HepG2 (cell line): Measurements from ENCODE around the gene OSCP1. TPM values are rescaled to one million over a fixed set of nuclear protein-coding genes. Genes with fewer than 3 reads are reported as not detected.

Experiments
- ATAC-seq: fragments of 200-7000 bp; cut with Tn5 transposase; 3 replicates; pipeline ENCODE4 v1.9.1; 2020; ENCODE audit warnings: mild to moderate bottlenecking, moderate library complexity
- BruUV-seq: library from RNA; stranded (reverse); fragments of 400-500 nt; replicated peaks from 2 replicates; lab custom pipeline; 2021; lab: Mats Ljungman, UMichigan
- CTCF ChIA-PET: fragments of 300-600 bp; formaldehyde crosslinking; extraction: SDS; loops from one replicate; lab custom pipeline; 2021; ENCODE audit warnings: low total read pairs, inconsistent platforms, low intra/inter-chr PET ratio; lab: Yijun Ruan, JAX
- POLR2A ChIA-PET: fragments of 350-600 bp; sonication (Branson Sonifier 250); formaldehyde crosslinking; loops from one replicate; lab custom pipeline; 2020; ENCODE audit warnings: antibody characterized with exemption, inconsistent platforms; lab: Yijun Ruan, JAX
- DNase-seq: peaks from one replicate; pipeline ENCODE4 v3.0.0-alpha.2; 2015; ENCODE audit warnings: low spot score
- FAIRE-seq: peaks from 3 replicates; lab custom pipeline; 2011; peaks lifted over from hg19 to GRCh38; lab: Jason Lieb, UNC
- H2AFZ ChIP-seq: one replicate; pipeline ENCODE4 v1.6.1; 2011; ENCODE audit warnings: low read length, inconsistent platforms
- H3K27ac ChIP-seq: fragments of 300-600 bp; 3 replicates; pipeline ENCODE4 v1.8.0; 2011; ENCODE audit warnings: mixed run types, mild to moderate bottlenecking, mixed read lengths, low read length, inconsistent platforms; ENCODE audit not compliant: insufficient read depth; ENCODE audit errors: extremely low read length
- H3K27me3 ChIP-seq, 2 experiments: fragments of 200-600 bp in 1 of 2; 2 replicates in 1 of 2; 3 replicates in 1 of 2; pipeline versions ENCODE4 v1.6.0 to v1.8.0; 2011; ENCODE audit warnings: low read length in 2 of 2, mild to moderate bottlenecking in 2 of 2, moderate library complexity in 2 of 2, inconsistent platforms in 1 of 2; ENCODE audit not compliant: insufficient read depth in 2 of 2, control insufficient read depth in 1 of 2
- H3K36me3 ChIP-seq, 2 experiments: fragments of 200-600 bp in 1 of 2; replicated peaks in 1 of 2; 2 replicates in 1 of 2; 3 replicates in 1 of 2; pipeline versions ENCODE4 v1.5.1 to v1.8.0; 2011; ENCODE audit warnings: low read length in 2 of 2, inconsistent platforms in 1 of 2; ENCODE audit not compliant: insufficient read depth in 2 of 2, control insufficient read depth in 1 of 2
- H3K4me1 ChIP-seq: 2 replicates; pipeline ENCODE4 v1.5.1; 2012; ENCODE audit warnings: low read length, inconsistent platforms; ENCODE audit not compliant: insufficient read depth
- H3K4me2 ChIP-seq: 2 replicates; pipeline ENCODE4 v1.6.0; 2011; ENCODE audit warnings: low read depth, low read length, inconsistent platforms
- H3K4me3 ChIP-seq, 3 experiments: fragments of 200-600 bp in 1 of 3; sonication (generic), shearing (Covaris generic) in 1 of 3; replicated peaks in 1 of 3; 2 replicates each; pipeline ENCODE4 v1.5.1; 2011 to 2016; ENCODE audit warnings: low read length in 3 of 3, inconsistent platforms in 2 of 3, low read depth in 2 of 3, mild to moderate bottlenecking in 2 of 3, control low read depth in 1 of 3, mixed read lengths in 1 of 3; ENCODE audit not compliant: insufficient read depth in 1 of 3
- H3K79me2 ChIP-seq: one replicate; pipeline ENCODE4 v1.6.1; 2011; ENCODE audit warnings: low read length, inconsistent platforms; ENCODE audit not compliant: insufficient read depth
- H3K9ac ChIP-seq: 2 replicates; pipeline ENCODE4 v1.6.0; 2011; ENCODE audit warnings: mild to moderate bottlenecking, low read depth, low read length, inconsistent platforms; ENCODE audit not compliant: insufficient read depth
- H3K9me3 ChIP-seq: 2 replicates; pipeline ENCODE4 v1.5.1; 2012; ENCODE audit warnings: mild to moderate bottlenecking, low read length
- H4K20me1 ChIP-seq: 2 replicates; pipeline ENCODE4 v1.6.0; 2011; ENCODE audit warnings: inconsistent platforms, mild to moderate bottlenecking, low read length, moderate library complexity; ENCODE audit not compliant: insufficient read depth
- GRHL1 ChIP-seq: sonication (generic); formaldehyde crosslinking; conservative IDR thresholded peaks from 2 replicates; pipeline ENCODE4 v1.8.0; 2022; ENCODE audit warnings: missing genetic modification reagents
- NR2F6 ChIP-seq, 2 experiments: IDR thresholded peaks; 2 replicates each; pipeline ENCODE4 v1.6.1; 2016; ENCODE audit warnings: antibody characterized with exemption in 1 of 2, mild to moderate bottlenecking in 1 of 2
- RXRA ChIP-seq: sonication (generic); formaldehyde crosslinking; IDR thresholded peaks from 2 replicates; pipeline ENCODE4 v1.5.1; 2020; ENCODE audit warnings: missing genetic modification reagents
- ZBTB26 ChIP-seq: IDR thresholded peaks from 2 replicates; pipeline ENCODE4 v1.6.1; 2016; ENCODE audit warnings: missing compliant biosample characterization, missing genetic modification reagents, borderline replicate concordance
- ZBTB33 ChIP-seq: sonication (generic); formaldehyde crosslinking; IDR thresholded peaks from 2 replicates; pipeline ENCODE4 v1.4.0; 2020; ENCODE audit warnings: missing genetic modification reagents
- ZNF24 ChIP-seq: fragments of 450-650 bp; IDR thresholded peaks from 2 replicates; pipeline ENCODE4 v1.6.1; 2017; ENCODE audit warnings: antibody characterized with exemption, mild to moderate bottlenecking
- ZNF687 ChIP-seq: sonication (generic); formaldehyde crosslinking; IDR thresholded peaks from 2 replicates; pipeline ENCODE4 v1.5.1; 2020; ENCODE audit warnings: mild to moderate bottlenecking, missing genetic modification reagents, moderate library complexity
- ZNF839 ChIP-seq: sonication (generic); formaldehyde crosslinking; IDR thresholded peaks from 2 replicates; pipeline ENCODE4 v1.4.0; 2020; ENCODE audit warnings: missing genetic modification reagents, mild to moderate bottlenecking, borderline replicate concordance
- WGBS: methylation state at CpG from one replicate; pipeline ENCODE4 v1.1.6; 2017; ENCODE audit warnings: low lambda C conversion rate; 5-methylcytosine and 5-hydroxymethylcytosine counted together
- in situ Hi-C: cut with HindIII; loops from 2 replicates; pipeline ENCODE4 v1.10.0; 2017; ENCODE audit warnings: low pct_unique_long_range_greater_than_20kb; ENCODE audit not compliant: extremely low pct_ligation_motif_present
- intact Hi-C: fragments of 100-400 bp; cut with micrococcal nuclease; formaldehyde crosslinking; loops from one replicate; pipeline ENCODE4 v1.10.0; 2022; ENCODE audit not compliant: unreplicated experiment
- polyA plus RNA-seq, 8 experiments: library from polyadenylated mRNA; depleted of rRNA in 3 of 8; stranded (reverse) in 7 of 8; unstranded in 1 of 8; fragments of >200 nt; fragmentation: Illumina TruSeq in 4 of 8; extraction: Trizol in 4 of 8; gene quantifications; 2 replicates each; pipeline versions ENCODE4 v1.2.1 to v1.2.3, GENCODE V29; 2011 to 2016; ENCODE audit warnings: low read depth in 4 of 8, missing spikeins in 1 of 8, mixed read lengths in 1 of 8; ENCODE audit not compliant: insufficient read depth in 1 of 8
- total RNA-seq, 5 experiments: library from RNA; depleted of rRNA; stranded (reverse); fragments of >200 nt; fragmentation: Illumina TruSeq; extraction: Trizol; gene quantifications; 2 replicates each; pipeline ENCODE4 v1.2.3, GENCODE V29; 2016; ENCODE audit warnings: low read depth in 1 of 5

The OSCP1 gene
- total and polyA plus RNA-seq, 2 of the 13 experiments (the other 11 are each of a cell fraction or from before 2014, with no cell fraction given) = 0.60 to 0.84 TPM

- no peak for TF ChIP-seq ZBTB26
These were observed 18.9 kb upstream of the OSCP1 start (continued) for GRCh38 chr1:36469163-36469562.

GRCh38 chr1:36467700-36468455 lies 17.6 kb upstream of the OSCP1 start:
- BruUV-seq = no TSS peak
- Histone ChIP-seq H4K20me1 (no peaks in the 10 kb centered on the region), H3K79me2 (peaks cover 12% of the 10 kb centered on the region), H3K27ac (no peak overlapping the region), H3K4me3 (no peak overlapping the region), H3K36me3 (no peaks in the 10 kb centered on the region), H3K27me3 (no peaks in the 10 kb centered on the region; a peak in 1 of 5 replicates), H3K9me3 (no peaks in the 10 kb centered on the region), H3K9ac (no peak overlapping the region), H3K4me2 (no peak overlapping the region), H2AFZ (no peak overlapping the region), H3K4me1 (peaks cover 55% of the 10 kb centered on the region)
- POLR2A ChIA-PET = interaction anchor here (1.2 kb wide), 1 partner anchor 18 kb away, joined by 3 read pairs; the partner anchor contains the start of gene OSCP1
- in situ Hi-C loops = no loop called here
- intact Hi-C loops = no loop called here
- FAIRE-seq (no peak), ATAC-seq (no peak), DNase-seq (no peak)
- WGBS = 90% methylated on average over 8 of the region's 10 CpGs
- CTCF ChIA-PET = no interaction called here
- TF ChIP-seq RXRA (CRISPR knock-in tag) (peak; percentile 44; the same call in 1 of the 2 replicates), NR2F6 (IDR thresholded peaks at IDR 0.05) (no peak), NR2F6 (CRISPR knock-in tag; IDR thresholded peaks at IDR 0.05) (peak; percentile 48; the same call in 1 of the 2 replicates), ZNF687 (CRISPR knock-in tag) (peak; percentile 22; the same call in 1 of the 2 replicates), ZNF24 (no peak), ZBTB33 (CRISPR knock-in tag) (peak; percentile 86), GRHL1 (CRISPR knock-in tag) (no peak), ZNF839 (CRISPR knock-in tag) (no peak)
